Measurements from ENCODE around the gene TEKTIP1. TPM values are rescaled to one million over a fixed set of nuclear protein-coding genes. Genes with fewer than 3 reads are reported as not detected.
A peak's percentile ranks its signal among the peaks of the same experiment; 100 is the strongest.

The TEKTIP1 gene
- total RNA-seq, 1 experiment from 2014 or later, result not detected

- BruUV-seq (replicated peaks), result no TSS peak
- intact Hi-C loops (cut with micrococcal nuclease; ENCODE audit: unreplicated experiment) (no loop called here), in situ Hi-C loops (cut with HindIII; ENCODE audit: low pct_unique_long_range_greater_than_20kb, low sequenced_read_pairs) (no loop called here)
- Histone ChIP-seq H3K36me3 (ENCODE audit: control insufficient read depth, insufficient read depth, low read length) (peaks cover 4% of the 10 kb centered on the region; the same call in 1 of the 2 replicates), H3K4me3 (ENCODE audit: low read depth in 2 of 2, low read length in 2 of 2) (peak within 1 kb of the TSS; percentile 74 to 82), H3K4me1 (ENCODE audit: control insufficient read depth, insufficient read depth, low read length) (peaks cover 4% of the 10 kb centered on the region; the same call in 1 of the 2 replicates), H3K9me3 (ENCODE audit: control insufficient read depth, insufficient read depth, low read depth, low read length) (no peaks in the 10 kb centered on the region), H3K27ac (ENCODE audit: low read length) (peak within 1 kb of the TSS; percentile 78), H3K27me3 (ENCODE audit: control insufficient read depth, insufficient read depth, low read length) (no peaks in the 10 kb centered on the region)
- no peak for DNase-seq (ENCODE audit: low read depth, low spot score)
- POLR2A ChIA-PET, result no interaction called here
- TF ChIP-seq TCF7L2 (IDR thresholded peaks at IDR 0.05; ENCODE audit: low read depth, low read length) (no peak), REST (IDR thresholded peaks at IDR 0.05; ENCODE audit: insufficient read depth in 1 of 2, low read depth in 2 of 2, low read length in 1 of 2) (no peak), CTCF (IDR thresholded peaks at IDR 0.05) (no peak)
- CTCF ChIA-PET, result no interaction called here
- ATAC-seq, result no peak
Observed at GRCh38 chr19:3572855-3573161, 33.8 kb downstream of the TEKTIP1 start, which contains the start of gene HMG20B. Gene HMG20B, plus strand, starts transcription at chr19:3572944. Its CDS starts 366 bp downstream, at chr19:3573310.

GRCh38 chr19:3573162-3573857 is 34.3 kb downstream of the TEKTIP1 start:
- Histone ChIP-seq H3K4me1 (ENCODE audit: control insufficient read depth, insufficient read depth, low read length) (peaks cover 4% of the 10 kb centered on the region; the same call in 1 of the 2 replicates), H3K36me3 (ENCODE audit: control insufficient read depth, insufficient read depth, low read length) (peaks cover 4% of the 10 kb centered on the region; the same call in 1 of the 2 replicates), H3K27me3 (ENCODE audit: control insufficient read depth, insufficient read depth, low read length) (no peaks in the 10 kb centered on the region), H3K9me3 (ENCODE audit: control insufficient read depth, insufficient read depth, low read depth, low read length) (no peaks in the 10 kb centered on the region), H3K27ac (ENCODE audit: low read length) (peak overlapping the region; percentile 76), H3K4me3 (ENCODE audit: low read depth in 2 of 2, low read length in 2 of 2) (peak overlapping the region; percentile 74 to 82)
- no TSS peak for BruUV-seq (replicated peaks)
- in situ Hi-C loops (cut with HindIII; ENCODE audit: low pct_unique_long_range_greater_than_20kb, low sequenced_read_pairs), result no loop called here
- TF ChIP-seq TCF7L2 (IDR thresholded peaks at IDR 0.05; ENCODE audit: low read depth, low read length), result no peak
- no peak for TF ChIP-seq CTCF (IDR thresholded peaks at IDR 0.05)
- no peak for TF ChIP-seq REST (IDR thresholded peaks at IDR 0.05; ENCODE audit: insufficient read depth in 1 of 2, low read depth in 2 of 2, low read length in 1 of 2)
- TF ChIP-seq POLR2AphosphoS5 (IDR thresholded peaks at IDR 0.05; ENCODE audit: low read depth, low read length), result no peak
- 0 out of 2 replicates have a peak, but pooled peaks have one; percentile 39 for TF ChIP-seq SIN3A (IDR thresholded peaks at IDR 0.05; ENCODE audit: borderline replicate concordance, insufficient read depth, low read depth, low read length)
- intact Hi-C loops (cut with micrococcal nuclease; ENCODE audit: unreplicated experiment), result no loop called here
- no peak for DNase-seq (ENCODE audit: low read depth, low spot score)
- CTCF ChIA-PET, result no interaction called here
- POLR2A ChIA-PET, result no interaction called here
- ATAC-seq, result peak; percentile 37
